Liver (tissue), 3 donors: ENCODE results near the gene MARCKS.

Experiments used
- EGR1 ChIP-seq, 2 donors: IDR thresholded peaks; 2 replicates each; pipeline ENCODE4 v1.6.1; 2016 to 2018; ENCODE audit warnings: antibody characterized with exemption in 2 of 2, low read depth in 2 of 2
- FOXA1 ChIP-seq: IDR thresholded peaks from 2 replicates; pipeline ENCODE4 v1.6.1; 2016; ENCODE audit warnings: antibody characterized with exemption
- RAD21 ChIP-seq, 2 donors: IDR thresholded peaks; 2 replicates each; pipeline ENCODE4 v1.6.1; 2016; ENCODE audit warnings: antibody characterized with exemption in 2 of 2, mild to moderate bottlenecking in 2 of 2
- TAF1 ChIP-seq: conservative IDR thresholded peaks from 2 replicates; pipeline ENCODE4 v1.6.1; 2016; ENCODE audit warnings: antibody characterized with exemption, mild to moderate bottlenecking
- TF ChIP-seq, protein P1 (sequence below): fragments of 150-350 bp; IDR thresholded peaks from 2 replicates; pipeline ENCODE4 v1.5.1; 2017; ENCODE audit warnings: improper control_type of control experiment, low read depth, low read length; ENCODE audit not compliant: missing input control
- donor health status: healthy.
- donor health status: healthy.

DNA sequence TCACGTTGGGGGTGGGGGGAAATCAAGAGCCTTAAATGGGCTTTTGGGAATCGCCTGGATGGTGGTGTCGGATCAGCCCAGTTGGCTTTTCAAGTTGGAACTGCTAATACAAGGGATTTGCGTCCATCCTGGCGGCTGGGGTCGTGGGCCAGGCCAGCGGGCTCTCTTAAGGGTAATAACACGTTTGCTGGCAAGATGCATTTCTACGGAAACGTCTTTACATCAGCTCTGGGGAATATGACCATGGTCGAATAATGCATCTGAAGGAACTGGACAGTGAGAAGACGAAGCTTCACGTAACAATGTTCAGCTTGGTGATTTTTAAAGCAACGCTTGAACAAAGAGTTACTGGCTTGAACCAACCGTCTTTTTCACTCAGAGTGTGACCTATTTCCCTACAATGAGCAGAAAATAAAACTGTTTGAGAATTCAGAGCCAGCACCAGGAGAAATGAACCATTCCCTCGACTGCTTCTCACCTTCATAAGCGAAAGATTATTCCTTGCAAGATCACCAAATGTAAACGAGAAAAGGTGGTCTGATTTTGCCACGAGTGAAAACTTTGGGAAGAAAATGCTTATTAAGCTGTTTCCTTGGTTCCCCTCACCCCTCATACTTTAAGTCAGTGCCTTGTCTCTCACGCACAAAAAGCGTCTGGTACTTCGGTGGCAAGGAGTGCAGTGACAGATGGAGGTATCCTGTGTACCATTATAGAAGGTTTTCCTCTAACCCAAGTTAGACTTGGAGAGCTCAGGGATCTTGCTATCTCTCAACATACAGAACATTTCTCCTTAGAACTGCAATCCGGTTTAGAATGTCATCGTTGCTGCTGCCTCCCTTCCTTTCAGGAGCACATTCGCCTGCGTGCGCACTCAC, 1.4 kb upstream of the MARCKS start:
- TF ChIP-seq EGR1 (IDR thresholded peaks at IDR 0.05; ENCODE audit: low read depth in 2 of 2) (no peak), FOXA1 (no peak), TAF1 (no peak), RAD21 (IDR thresholded peaks at IDR 0.05) (no peak)
- TF ChIP-seq, protein P1, sequence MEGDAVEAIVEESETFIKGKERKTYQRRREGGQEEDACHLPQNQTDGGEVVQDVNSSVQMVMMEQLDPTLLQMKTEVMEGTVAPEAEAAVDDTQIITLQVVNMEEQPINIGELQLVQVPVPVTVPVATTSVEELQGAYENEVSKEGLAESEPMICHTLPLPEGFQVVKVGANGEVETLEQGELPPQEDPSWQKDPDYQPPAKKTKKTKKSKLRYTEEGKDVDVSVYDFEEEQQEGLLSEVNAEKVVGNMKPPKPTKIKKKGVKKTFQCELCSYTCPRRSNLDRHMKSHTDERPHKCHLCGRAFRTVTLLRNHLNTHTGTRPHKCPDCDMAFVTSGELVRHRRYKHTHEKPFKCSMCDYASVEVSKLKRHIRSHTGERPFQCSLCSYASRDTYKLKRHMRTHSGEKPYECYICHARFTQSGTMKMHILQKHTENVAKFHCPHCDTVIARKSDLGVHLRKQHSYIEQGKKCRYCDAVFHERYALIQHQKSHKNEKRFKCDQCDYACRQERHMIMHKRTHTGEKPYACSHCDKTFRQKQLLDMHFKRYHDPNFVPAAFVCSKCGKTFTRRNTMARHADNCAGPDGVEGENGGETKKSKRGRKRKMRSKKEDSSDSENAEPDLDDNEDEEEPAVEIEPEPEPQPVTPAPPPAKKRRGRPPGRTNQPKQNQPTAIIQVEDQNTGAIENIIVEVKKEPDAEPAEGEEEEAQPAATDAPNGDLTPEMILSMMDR, result no peak
